DOHH2 (cell line): ENCODE data around the gene DENND1A.

Experiments used
- CTCF ChIP-seq: fragments of 200-600 bp; sonication (generic); IDR thresholded peaks from one replicate; pipeline ENCODE4 v1.5.1; 2014; ENCODE audit warnings: antibody characterized with exemption, mild to moderate bottlenecking, low read depth, low read length; ENCODE audit not compliant: poor library complexity, severe bottlenecking
- EZH2phosphoT487 ChIP-seq: fragments of 200-600 bp; sonication (generic); IDR thresholded peaks from 2 replicates; pipeline ENCODE4 v1.6.1; 2017; ENCODE audit warnings: borderline replicate concordance, mild to moderate bottlenecking, antibody characterized with exemption, low read length, moderate library complexity, mixed read lengths

GRCh38 chr9:123620239-123620638 is 309.7 kb downstream of the DENND1A start:
- TF ChIP-seq CTCF (no peak), EZH2phosphoT487 (no peak)
